ENCODE data around the gene SLC9B2.

- TF ChIP-seq CTCF (IDR thresholded peaks at IDR 0.05) (no peak), POLR2A (IDR thresholded peaks at IDR 0.05) (no peak), POLR2AphosphoS5 (IDR thresholded peaks at IDR 0.05) (no peak)
These were observed at the start of gene SLC9B2 for GRCh38 chr4:103076747-103077347.
